HEK293T (cell line): Measurements from ENCODE around the gene MSI1.

Experiments used
- CTCF ChIA-PET: fragments of 350-600 bp; formaldehyde crosslinking; extraction: SDS; loops from one replicate; lab custom pipeline; 2021; ENCODE audit warnings: antibody characterized with exemption, inconsistent platforms; lab: Yijun Ruan, JAX
- POLR2A ChIA-PET: fragments of 350-600 bp; formaldehyde crosslinking; extraction: SDS; loops from one replicate; lab custom pipeline; 2020; ENCODE audit warnings: antibody characterized with exemption, inconsistent platforms; lab: Yijun Ruan, JAX
- DNase-seq: peaks from one replicate; pipeline ENCODE4 v3.0.0; 2012; ENCODE audit warnings: mixed read lengths; ENCODE audit errors: extremely low spot score
- ARNT ChIP-seq: fragments of 450-650 bp; IDR thresholded peaks from 2 replicates; pipeline ENCODE4 v1.6.1; 2017; ENCODE audit warnings: mild to moderate bottlenecking
- BHLHE40 ChIP-seq: fragments of 450-650 bp; IDR thresholded peaks from 2 replicates; pipeline ENCODE4 v1.6.1; 2016; ENCODE audit warnings: mild to moderate bottlenecking, moderate library complexity, borderline replicate concordance
- CTBP1 ChIP-seq: fragments of 450-650 bp; IDR thresholded peaks from 2 replicates; pipeline ENCODE4 v1.6.1; 2016; ENCODE audit warnings: borderline replicate concordance
- ELF4 ChIP-seq: fragments of 450-650 bp; IDR thresholded peaks from 2 replicates; pipeline ENCODE4 v1.6.1; 2017; ENCODE audit warnings: antibody characterized with exemption
- FOXA1 ChIP-seq: fragments of 450-650 bp; IDR thresholded peaks from 2 replicates; pipeline ENCODE4 v1.6.1; 2016; ENCODE audit warnings: mild to moderate bottlenecking
- FOXK2 ChIP-seq: fragments of 450-650 bp; IDR thresholded peaks from 2 replicates; pipeline ENCODE4 v1.6.1; 2016; ENCODE audit warnings: mild to moderate bottlenecking
- FOXM1 ChIP-seq: fragments of 450-650 bp; IDR thresholded peaks from 2 replicates; pipeline ENCODE4 v1.6.1; 2017; ENCODE audit warnings: mild to moderate bottlenecking, borderline replicate concordance
- HDGF ChIP-seq: fragments of 450-650 bp; IDR thresholded peaks from 2 replicates; pipeline ENCODE4 v1.6.1; 2017; ENCODE audit warnings: antibody characterized with exemption, borderline replicate concordance
- L3MBTL2 ChIP-seq: fragments of 450-650 bp; conservative IDR thresholded peaks from 2 replicates; pipeline ENCODE4 v1.6.1; 2016; ENCODE audit warnings: mild to moderate bottlenecking
- LEF1 ChIP-seq: fragments of 450-650 bp; IDR thresholded peaks from 2 replicates; pipeline ENCODE4 v1.6.1; 2017; ENCODE audit warnings: mild to moderate bottlenecking, borderline replicate concordance
- NFRKB ChIP-seq: fragments of 450-650 bp; IDR thresholded peaks from 2 replicates; pipeline ENCODE4 v1.6.1; 2016; ENCODE audit warnings: mild to moderate bottlenecking, moderate library complexity
- SP1 ChIP-seq: fragments of 450-650 bp; IDR thresholded peaks from 2 replicates; pipeline ENCODE4 v1.6.1; 2017
- SUZ12 ChIP-seq: fragments of 450-650 bp; IDR thresholded peaks from 2 replicates; pipeline ENCODE4 v1.6.1; 2016; ENCODE audit warnings: mild to moderate bottlenecking
- TARDBP ChIP-seq: fragments of 450-650 bp; IDR thresholded peaks from 2 replicates; pipeline ENCODE4 v1.6.1; 2016
- ZNF384 ChIP-seq: fragments of 450-650 bp; IDR thresholded peaks from 2 replicates; pipeline ENCODE4 v1.6.1; 2016
- TF ChIP-seq, protein P1 (sequence below): fragments of 450-650 bp; IDR thresholded peaks from 2 replicates; pipeline ENCODE4 v1.6.1; 2016

MSI1 gene

DNA sequence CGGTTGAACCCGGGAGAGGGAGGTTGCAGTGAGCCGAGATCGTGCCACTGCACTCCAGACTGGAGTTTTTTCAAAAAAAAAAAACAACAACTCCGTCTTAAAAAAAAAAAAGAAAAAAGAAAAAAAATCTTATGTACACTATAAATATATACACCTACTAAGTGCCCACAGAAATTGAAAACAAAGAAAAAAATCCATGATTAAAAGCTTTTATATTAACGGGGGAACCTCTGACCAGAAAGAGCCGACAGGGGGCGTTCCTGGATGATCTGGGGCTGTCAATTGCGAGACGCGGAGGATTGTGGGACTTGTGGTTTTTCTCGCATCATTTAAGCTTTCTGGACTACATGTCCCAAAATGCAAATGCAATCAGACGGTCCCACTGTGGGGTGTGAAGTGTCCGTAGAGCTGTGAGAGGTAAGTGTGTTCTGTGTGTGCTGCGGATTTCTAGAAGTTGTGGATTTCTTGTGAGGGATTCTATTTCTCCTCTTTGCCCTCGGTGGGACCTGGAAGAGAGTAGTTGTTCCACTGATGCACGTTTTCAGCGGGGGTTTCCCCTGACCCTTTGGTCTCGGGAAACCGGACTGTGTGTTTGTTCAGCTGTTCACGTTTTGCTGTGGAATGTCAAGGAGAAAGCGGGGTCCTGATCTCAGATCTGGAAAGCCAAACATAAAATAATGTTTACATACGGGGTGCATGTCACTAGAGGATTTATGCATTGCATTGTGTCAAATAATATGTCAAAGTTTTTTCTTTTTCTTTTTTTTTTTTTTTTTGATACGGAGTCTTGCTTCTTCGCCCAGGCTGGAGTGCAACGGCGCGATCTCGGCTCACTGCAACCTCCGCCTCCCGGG lies 66.8 kb downstream of the MSI1 start, which contains the start of gene SIRT4:
SIRT4 (plus strand) TSS at position 360 of the 854 bp plus-strand sequence. CDS start 1,241 bp downstream, outside the sequence.
- POLR2A ChIA-PET: interaction anchor here (0.9 to 4.6 kb wide), 6 partner anchors 10 to 101 kb away, joined by 3 to 99 read pairs (median 4); partner anchors contain the start of genes PXN, RNU4-1 and RNU4-2
- peak; percentile 88 for DNase-seq
- CTCF ChIA-PET: interaction anchor here (0.6 to 1.8 kb wide), 16 partner anchors 9 to 347 kb away, joined by 3 to 22 read pairs (median 4); partner anchors contain the start of genes RNU4-1 and RNU4-2
- TF ChIP-seq LEF1: no peak
- TF ChIP-seq HDGF: no peak
- TF ChIP-seq FOXA1: peak; percentile 89
- peak; percentile 90 for TF ChIP-seq L3MBTL2
- TF ChIP-seq ELF4: peak; percentile 78
- TF ChIP-seq SP1: no peak
- TF ChIP-seq CTBP1: peak; percentile 55; the same call in 1 of the 2 replicates
- no peak for TF ChIP-seq NFRKB
- TF ChIP-seq TARDBP: peak; percentile 84
- TF ChIP-seq SUZ12: no peak; the same call in none of the 2 replicates
- TF ChIP-seq ARNT: no peak
- TF ChIP-seq ZNF384: peak; percentile 88
- TF ChIP-seq, protein P1, sequence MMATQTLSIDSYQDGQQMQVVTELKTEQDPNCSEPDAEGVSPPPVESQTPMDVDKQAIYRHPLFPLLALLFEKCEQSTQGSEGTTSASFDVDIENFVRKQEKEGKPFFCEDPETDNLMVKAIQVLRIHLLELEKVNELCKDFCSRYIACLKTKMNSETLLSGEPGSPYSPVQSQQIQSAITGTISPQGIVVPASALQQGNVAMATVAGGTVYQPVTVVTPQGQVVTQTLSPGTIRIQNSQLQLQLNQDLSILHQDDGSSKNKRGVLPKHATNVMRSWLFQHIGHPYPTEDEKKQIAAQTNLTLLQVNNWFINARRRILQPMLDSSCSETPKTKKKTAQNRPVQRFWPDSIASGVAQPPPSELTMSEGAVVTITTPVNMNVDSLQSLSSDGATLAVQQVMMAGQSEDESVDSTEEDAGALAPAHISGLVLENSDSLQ: peak; percentile 94
- peak; percentile 88 for TF ChIP-seq BHLHE40
- no peak for TF ChIP-seq FOXK2

DNA sequence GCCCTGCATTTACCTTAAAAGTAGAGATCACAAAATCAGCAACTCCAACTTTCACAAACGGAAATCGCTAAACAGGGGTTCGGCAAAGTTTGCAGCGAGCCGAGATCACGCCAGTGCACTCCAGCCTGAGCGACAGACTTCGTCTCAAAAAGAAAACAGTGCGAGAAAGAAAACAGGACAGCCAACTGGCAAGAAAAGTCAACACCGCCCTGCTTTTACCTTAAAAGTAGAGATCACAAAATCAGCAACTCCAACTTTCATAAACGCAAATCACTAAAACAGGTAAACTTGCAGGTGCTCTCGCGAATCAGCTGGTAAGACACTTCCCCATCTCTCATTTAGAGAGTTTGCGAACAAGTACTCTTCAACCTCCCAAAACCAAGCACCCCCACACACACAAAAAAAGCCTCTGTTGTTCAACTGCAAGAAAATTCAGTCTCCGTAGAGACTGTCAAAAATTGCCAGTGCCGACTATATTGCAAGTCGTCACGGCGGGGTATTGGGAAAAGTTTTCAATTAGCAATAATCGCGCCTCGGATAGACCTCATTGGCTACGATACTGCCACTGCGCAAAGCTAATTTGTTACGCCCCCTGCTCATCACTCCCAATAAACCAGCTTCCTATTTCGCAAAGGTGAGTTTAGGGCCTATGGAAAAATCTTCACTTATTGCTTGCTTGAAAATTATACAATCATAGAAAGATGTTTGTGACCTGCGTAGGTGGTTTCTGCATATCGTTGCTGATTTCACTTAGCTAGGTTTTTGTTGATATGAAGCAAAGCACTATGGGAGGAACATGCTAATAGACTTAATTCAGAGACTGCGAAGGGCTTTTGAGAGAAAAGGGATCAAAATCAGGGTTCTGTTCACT lies 76.1 kb downstream of the MSI1 start, which contains the start of gene RNU4-1:
RNU4-1 (minus strand) TSS at position 577 of the 871 bp plus-strand sequence.
- ChIA-PET CTCF (interaction anchor here (0.7 to 3.4 kb wide), 5 partner anchors 9 to 1815 kb away, joined by 3 to 27 read pairs (median 8); partner anchors contain the start of gene SIRT4), POLR2A (interaction anchor here (0.6 to 6.7 kb wide), 36 partner anchors 7 to 349 kb away, joined by 3 to 269 read pairs (median 8); partner anchors contain the start of genes COX6A1, GCN1, PXN and RPLP0)
- peak; percentile 30 for DNase-seq
- no peak; the same call in 1 of the 2 replicates for TF ChIP-seq FOXK2
- TF ChIP-seq NFRKB: peak; percentile 34; the same call in 1 of the 2 replicates
- no peak; the same call in 1 of the 2 replicates for TF ChIP-seq LEF1
- peak; percentile 95 for TF ChIP-seq ELF4
- peak; percentile 96 for TF ChIP-seq CTBP1
- no peak for TF ChIP-seq FOXA1
- TF ChIP-seq SP1: no peak
- TF ChIP-seq, protein P1: peak; percentile 57
- no peak for TF ChIP-seq L3MBTL2
- no peak for TF ChIP-seq ARNT
- TF ChIP-seq HDGF: no peak
- TF ChIP-seq BHLHE40: 0 out of 2 replicates have a peak, but pooled peaks have one; percentile 32
- peak; percentile 44; the same call in 1 of the 2 replicates for TF ChIP-seq ZNF384
- no peak for TF ChIP-seq FOXM1
- TF ChIP-seq TARDBP: peak; percentile 65; the same call in 1 of the 2 replicates
- TF ChIP-seq SUZ12: peak; percentile 74

- DNase-seq: no peak
- TF ChIP-seq L3MBTL2: no peak
- no peak for TF ChIP-seq ARNT
- ChIA-PET CTCF (interaction anchor here (1.4 to 3.4 kb wide), 4 partner anchors 10 to 64 kb away, joined by 4 to 27 read pairs (median 15); partner anchors contain the start of gene SIRT4), POLR2A (interaction anchor here (0.9 to 6.7 kb wide), 30 partner anchors 8 to 348 kb away, joined by 3 to 269 read pairs (median 12); partner anchors contain the start of genes COX6A1, GCN1, PXN and RPLP0)
Observed at GRCh38 chr12:120292411-120292660, 76.6 kb downstream of the MSI1 start.
